K562 (cell line): Measurements from ENCODE around the gene PRKAR1B. TPM values are rescaled to one million over a fixed set of nuclear protein-coding genes. Genes with fewer than 3 reads are reported as not detected.

Experiments used
- ETV1 ChIP-seq: fragments of 450-650 bp; conservative IDR thresholded peaks from 2 replicates; pipeline ENCODE4 v1.6.1; 2016; ENCODE audit warnings: missing genetic modification characterization, control low read depth, low read depth, missing compliant biosample characterization
- NCOA4 ChIP-seq: fragments of 450-650 bp; IDR thresholded peaks from 2 replicates; pipeline ENCODE4 v1.6.1; 2018; ENCODE audit warnings: mild to moderate bottlenecking; ENCODE audit not compliant: partially characterized antibody
- RBM39 ChIP-seq: fragments of 200-400 bp; formaldehyde crosslinking; optimal IDR thresholded peaks from 2 replicates; pipeline ENCODE3; 2018; ENCODE audit warnings: low read depth, low read length
- SPI1 ChIP-seq: IDR thresholded peaks from 2 replicates; pipeline ENCODE4 v1.6.1; 2011; ENCODE audit warnings: low read depth, low read length, control low read depth, borderline replicate concordance
- STAT5A ChIP-seq: IDR thresholded peaks from 2 replicates; pipeline ENCODE4 v1.6.1; 2012; ENCODE audit warnings: low read length, inconsistent platforms, borderline replicate concordance
- ZNF212 ChIP-seq: fragments of 450-650 bp; formaldehyde crosslinking; IDR thresholded peaks from 2 replicates; pipeline ENCODE4 v1.4.0; 2020; ENCODE audit warnings: mild to moderate bottlenecking
- ZNF282 ChIP-seq: sonication (generic); formaldehyde crosslinking; IDR thresholded peaks from 2 replicates; pipeline ENCODE4 v1.8.1; 2023; ENCODE audit warnings: missing genetic modification reagents
- ZNF431 ChIP-seq: sonication (generic); formaldehyde crosslinking; IDR thresholded peaks from 2 replicates; pipeline ENCODE4 v1.8.0; 2022; ENCODE audit warnings: mild to moderate bottlenecking, missing genetic modification reagents
- polyA plus RNA-seq, 8 experiments: library from polyadenylated mRNA; depleted of rRNA in 4 of 8; stranded (reverse) in 5 of 8; unstranded in 3 of 8; fragments of >200 nt; fragmentation: Nextera tagmentation in 2 of 8; fragmentation: Illumina TruSeq in 1 of 8; extraction: Ambion mirVana in 2 of 8; extraction: Trizol in 1 of 8; gene quantifications; 2 replicates each; pipeline versions ENCODE4 v1.2.1 to v1.2.3, GENCODE V29; 2011 to 2014; ENCODE audit warnings: inconsistent platforms in 1 of 8, missing spikeins in 1 of 8
- total RNA-seq, 7 experiments: library from RNA; depleted of rRNA in 6 of 7; stranded (reverse); fragments of >200 nt in 6 of 7; fragmentation: Illumina TruSeq in 2 of 7; extraction: Trizol in 2 of 7; gene quantifications; 2 replicates each; pipeline versions ENCODE4 v1.2.1 to v1.2.3, GENCODE V29; 2011 to 2021; ENCODE audit warnings: low replicate concordance in 1 of 7
- TF ChIP-seq, protein P1 (sequence below): sonication (generic); formaldehyde crosslinking; IDR thresholded peaks from 2 replicates; pipeline ENCODE4 v1.8.0; 2022; ENCODE audit warnings: mild to moderate bottlenecking, missing genetic modification reagents, borderline replicate concordance
- TF ChIP-seq, protein P2 (sequence below): sonication (generic); formaldehyde crosslinking; IDR thresholded peaks from 2 replicates; pipeline ENCODE4 v1.8.0; 2023; ENCODE audit warnings: mild to moderate bottlenecking, missing genetic modification reagents
- TF ChIP-seq, protein P3 (sequence below), 2 experiments: IDR thresholded peaks; 2 replicates each; pipeline ENCODE4 v1.6.1; 2012; ENCODE audit warnings: improper control_type of control experiment in 2 of 2, low read depth in 2 of 2, low read length in 2 of 2, borderline replicate concordance in 1 of 2
- TF ChIP-seq, protein P4 (sequence below): fragments of 450-650 bp; formaldehyde crosslinking; IDR thresholded peaks from 2 replicates; pipeline ENCODE4 v1.4.0; 2020; ENCODE audit warnings: mild to moderate bottlenecking, moderate library complexity
- TF ChIP-seq, protein P5 (sequence below): fragments of 250-450 bp; sonication (Bioruptor Pico); IDR thresholded peaks from 2 replicates; pipeline ENCODE4 v1.4.0; 2020; ENCODE audit warnings: mild to moderate bottlenecking, moderate library complexity

Gene PRKAR1B
- total and polyA plus RNA-seq, 9 of the 15 experiments (the other 6 are each of a cell fraction or from before 2014, with no cell fraction given), result 0.99 to 30.5 (median 12.7) TPM

DNA sequence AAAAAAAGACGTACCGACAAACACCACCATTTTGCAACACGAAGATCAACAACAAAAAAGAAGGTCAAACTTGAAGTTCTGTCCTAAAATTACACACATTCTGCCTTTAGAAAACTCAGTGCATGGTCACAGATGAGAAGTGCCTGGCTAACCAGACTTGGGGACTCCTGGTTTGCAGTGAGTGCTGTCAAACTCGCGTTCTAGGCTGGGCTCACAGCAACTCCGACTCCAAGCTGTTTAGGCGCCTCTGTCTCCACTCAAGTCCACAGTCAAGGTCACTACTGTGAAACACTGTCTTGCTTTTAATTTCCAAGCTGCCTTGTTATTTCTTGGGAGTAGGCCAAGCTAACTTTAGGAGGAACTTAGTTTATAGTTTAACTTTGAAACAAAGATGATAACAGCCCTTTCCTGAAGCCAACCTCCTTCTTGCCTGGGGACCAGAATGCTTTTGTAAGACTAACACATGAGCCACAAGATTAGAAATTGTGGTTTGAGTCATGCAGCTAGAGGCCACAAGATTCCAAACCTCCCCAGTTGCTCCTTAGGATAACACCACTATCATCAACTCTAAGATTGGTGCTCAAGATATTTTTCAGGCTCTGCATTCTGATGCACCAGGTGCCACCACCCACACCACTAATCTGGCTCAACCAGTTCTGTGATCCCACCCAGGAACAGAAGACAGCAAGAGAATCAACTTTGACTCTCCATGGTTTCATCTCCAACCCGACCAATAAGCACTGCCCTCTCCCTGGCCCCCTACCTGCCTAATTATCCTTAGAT lies 1.7 kb downstream of the PRKAR1B start (continued):
- TF ChIP-seq, protein P1, sequence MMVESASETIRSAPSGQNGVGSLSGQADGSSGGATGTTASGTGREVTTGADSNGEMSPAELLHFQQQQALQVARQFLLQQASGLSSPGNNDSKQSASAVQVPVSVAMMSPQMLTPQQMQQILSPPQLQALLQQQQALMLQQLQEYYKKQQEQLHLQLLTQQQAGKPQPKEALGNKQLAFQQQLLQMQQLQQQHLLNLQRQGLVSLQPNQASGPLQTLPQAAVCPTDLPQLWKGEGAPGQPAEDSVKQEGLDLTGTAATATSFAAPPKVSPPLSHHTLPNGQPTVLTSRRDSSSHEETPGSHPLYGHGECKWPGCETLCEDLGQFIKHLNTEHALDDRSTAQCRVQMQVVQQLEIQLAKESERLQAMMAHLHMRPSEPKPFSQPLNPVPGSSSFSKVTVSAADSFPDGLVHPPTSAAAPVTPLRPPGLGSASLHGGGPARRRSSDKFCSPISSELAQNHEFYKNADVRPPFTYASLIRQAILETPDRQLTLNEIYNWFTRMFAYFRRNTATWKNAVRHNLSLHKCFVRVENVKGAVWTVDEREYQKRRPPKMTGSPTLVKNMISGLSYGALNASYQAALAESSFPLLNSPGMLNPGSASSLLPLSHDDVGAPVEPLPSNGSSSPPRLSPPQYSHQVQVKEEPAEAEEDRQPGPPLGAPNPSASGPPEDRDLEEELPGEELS, result no peak
- TF ChIP-seq, protein P2, sequence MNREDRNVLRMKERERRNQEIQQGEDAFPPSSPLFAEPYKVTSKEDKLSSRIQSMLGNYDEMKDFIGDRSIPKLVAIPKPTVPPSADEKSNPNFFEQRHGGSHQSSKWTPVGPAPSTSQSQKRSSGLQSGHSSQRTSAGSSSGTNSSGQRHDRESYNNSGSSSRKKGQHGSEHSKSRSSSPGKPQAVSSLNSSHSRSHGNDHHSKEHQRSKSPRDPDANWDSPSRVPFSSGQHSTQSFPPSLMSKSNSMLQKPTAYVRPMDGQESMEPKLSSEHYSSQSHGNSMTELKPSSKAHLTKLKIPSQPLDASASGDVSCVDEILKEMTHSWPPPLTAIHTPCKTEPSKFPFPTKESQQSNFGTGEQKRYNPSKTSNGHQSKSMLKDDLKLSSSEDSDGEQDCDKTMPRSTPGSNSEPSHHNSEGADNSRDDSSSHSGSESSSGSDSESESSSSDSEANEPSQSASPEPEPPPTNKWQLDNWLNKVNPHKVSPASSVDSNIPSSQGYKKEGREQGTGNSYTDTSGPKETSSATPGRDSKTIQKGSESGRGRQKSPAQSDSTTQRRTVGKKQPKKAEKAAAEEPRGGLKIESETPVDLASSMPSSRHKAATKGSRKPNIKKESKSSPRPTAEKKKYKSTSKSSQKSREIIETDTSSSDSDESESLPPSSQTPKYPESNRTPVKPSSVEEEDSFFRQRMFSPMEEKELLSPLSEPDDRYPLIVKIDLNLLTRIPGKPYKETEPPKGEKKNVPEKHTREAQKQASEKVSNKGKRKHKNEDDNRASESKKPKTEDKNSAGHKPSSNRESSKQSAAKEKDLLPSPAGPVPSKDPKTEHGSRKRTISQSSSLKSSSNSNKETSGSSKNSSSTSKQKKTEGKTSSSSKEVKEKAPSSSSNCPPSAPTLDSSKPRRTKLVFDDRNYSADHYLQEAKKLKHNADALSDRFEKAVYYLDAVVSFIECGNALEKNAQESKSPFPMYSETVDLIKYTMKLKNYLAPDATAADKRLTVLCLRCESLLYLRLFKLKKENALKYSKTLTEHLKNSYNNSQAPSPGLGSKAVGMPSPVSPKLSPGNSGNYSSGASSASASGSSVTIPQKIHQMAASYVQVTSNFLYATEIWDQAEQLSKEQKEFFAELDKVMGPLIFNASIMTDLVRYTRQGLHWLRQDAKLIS (CRISPR knock-in tag), result no peak
- TF ChIP-seq NCOA4, result no peak
- no peak for TF ChIP-seq ZNF282
- TF ChIP-seq RBM39, result no peak
- no peak for TF ChIP-seq ZNF431 (CRISPR knock-in tag)
- peak; percentile 82 for TF ChIP-seq STAT5A
- no peak for TF ChIP-seq ZNF212
- no peak for TF ChIP-seq ETV1 (tag)
- no peak for TF ChIP-seq SPI1
- TF ChIP-seq, protein P3, sequence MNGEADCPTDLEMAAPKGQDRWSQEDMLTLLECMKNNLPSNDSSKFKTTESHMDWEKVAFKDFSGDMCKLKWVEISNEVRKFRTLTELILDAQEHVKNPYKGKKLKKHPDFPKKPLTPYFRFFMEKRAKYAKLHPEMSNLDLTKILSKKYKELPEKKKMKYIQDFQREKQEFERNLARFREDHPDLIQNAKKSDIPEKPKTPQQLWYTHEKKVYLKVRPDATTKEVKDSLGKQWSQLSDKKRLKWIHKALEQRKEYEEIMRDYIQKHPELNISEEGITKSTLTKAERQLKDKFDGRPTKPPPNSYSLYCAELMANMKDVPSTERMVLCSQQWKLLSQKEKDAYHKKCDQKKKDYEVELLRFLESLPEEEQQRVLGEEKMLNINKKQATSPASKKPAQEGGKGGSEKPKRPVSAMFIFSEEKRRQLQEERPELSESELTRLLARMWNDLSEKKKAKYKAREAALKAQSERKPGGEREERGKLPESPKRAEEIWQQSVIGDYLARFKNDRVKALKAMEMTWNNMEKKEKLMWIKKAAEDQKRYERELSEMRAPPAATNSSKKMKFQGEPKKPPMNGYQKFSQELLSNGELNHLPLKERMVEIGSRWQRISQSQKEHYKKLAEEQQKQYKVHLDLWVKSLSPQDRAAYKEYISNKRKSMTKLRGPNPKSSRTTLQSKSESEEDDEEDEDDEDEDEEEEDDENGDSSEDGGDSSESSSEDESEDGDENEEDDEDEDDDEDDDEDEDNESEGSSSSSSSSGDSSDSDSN (IDR thresholded peaks at IDR 0.05; ENCODE audit: borderline replicate concordance in 1 of 2, low read depth in 2 of 2, low read length in 2 of 2), result no peak
- TF ChIP-seq, protein P4, sequence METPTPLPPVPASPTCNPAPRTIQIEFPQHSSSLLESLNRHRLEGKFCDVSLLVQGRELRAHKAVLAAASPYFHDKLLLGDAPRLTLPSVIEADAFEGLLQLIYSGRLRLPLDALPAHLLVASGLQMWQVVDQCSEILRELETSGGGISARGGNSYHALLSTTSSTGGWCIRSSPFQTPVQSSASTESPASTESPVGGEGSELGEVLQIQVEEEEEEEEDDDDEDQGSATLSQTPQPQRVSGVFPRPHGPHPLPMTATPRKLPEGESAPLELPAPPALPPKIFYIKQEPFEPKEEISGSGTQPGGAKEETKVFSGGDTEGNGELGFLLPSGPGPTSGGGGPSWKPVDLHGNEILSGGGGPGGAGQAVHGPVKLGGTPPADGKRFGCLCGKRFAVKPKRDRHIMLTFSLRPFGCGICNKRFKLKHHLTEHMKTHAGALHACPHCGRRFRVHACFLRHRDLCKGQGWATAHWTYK, result peak; percentile 95
- TF ChIP-seq, protein P5, sequence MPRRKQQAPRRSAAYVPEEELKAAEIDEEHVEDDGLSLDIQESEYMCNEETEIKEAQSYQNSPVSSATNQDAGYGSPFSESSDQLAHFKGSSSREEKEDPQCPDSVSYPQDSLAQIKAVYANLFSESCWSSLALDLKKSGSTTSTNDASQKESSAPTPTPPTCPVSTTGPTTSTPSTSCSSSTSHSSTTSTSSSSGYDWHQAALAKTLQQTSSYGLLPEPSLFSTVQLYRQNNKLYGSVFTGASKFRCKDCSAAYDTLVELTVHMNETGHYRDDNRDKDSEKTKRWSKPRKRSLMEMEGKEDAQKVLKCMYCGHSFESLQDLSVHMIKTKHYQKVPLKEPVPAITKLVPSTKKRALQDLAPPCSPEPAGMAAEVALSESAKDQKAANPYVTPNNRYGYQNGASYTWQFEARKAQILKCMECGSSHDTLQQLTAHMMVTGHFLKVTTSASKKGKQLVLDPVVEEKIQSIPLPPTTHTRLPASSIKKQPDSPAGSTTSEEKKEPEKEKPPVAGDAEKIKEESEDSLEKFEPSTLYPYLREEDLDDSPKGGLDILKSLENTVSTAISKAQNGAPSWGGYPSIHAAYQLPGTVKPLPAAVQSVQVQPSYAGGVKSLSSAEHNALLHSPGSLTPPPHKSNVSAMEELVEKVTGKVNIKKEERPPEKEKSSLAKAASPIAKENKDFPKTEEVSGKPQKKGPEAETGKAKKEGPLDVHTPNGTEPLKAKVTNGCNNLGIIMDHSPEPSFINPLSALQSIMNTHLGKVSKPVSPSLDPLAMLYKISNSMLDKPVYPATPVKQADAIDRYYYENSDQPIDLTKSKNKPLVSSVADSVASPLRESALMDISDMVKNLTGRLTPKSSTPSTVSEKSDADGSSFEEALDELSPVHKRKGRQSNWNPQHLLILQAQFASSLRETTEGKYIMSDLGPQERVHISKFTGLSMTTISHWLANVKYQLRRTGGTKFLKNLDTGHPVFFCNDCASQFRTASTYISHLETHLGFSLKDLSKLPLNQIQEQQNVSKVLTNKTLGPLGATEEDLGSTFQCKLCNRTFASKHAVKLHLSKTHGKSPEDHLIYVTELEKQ, result no peak
